ENCODE data around the gene B4GAT1.

The B4GAT1 gene

GRCh38 chr11:66343176-66343575, 4.3 kb downstream of the B4GAT1 start:
- H3K27ac ChIP-seq: no peak overlapping the region
- no peak for TF ChIP-seq ZFX (IDR thresholded peaks at IDR 0.05; ENCODE audit: borderline replicate concordance)
- TF ChIP-seq, protein P1, sequence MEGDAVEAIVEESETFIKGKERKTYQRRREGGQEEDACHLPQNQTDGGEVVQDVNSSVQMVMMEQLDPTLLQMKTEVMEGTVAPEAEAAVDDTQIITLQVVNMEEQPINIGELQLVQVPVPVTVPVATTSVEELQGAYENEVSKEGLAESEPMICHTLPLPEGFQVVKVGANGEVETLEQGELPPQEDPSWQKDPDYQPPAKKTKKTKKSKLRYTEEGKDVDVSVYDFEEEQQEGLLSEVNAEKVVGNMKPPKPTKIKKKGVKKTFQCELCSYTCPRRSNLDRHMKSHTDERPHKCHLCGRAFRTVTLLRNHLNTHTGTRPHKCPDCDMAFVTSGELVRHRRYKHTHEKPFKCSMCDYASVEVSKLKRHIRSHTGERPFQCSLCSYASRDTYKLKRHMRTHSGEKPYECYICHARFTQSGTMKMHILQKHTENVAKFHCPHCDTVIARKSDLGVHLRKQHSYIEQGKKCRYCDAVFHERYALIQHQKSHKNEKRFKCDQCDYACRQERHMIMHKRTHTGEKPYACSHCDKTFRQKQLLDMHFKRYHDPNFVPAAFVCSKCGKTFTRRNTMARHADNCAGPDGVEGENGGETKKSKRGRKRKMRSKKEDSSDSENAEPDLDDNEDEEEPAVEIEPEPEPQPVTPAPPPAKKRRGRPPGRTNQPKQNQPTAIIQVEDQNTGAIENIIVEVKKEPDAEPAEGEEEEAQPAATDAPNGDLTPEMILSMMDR (IDR thresholded peaks at IDR 0.05): no peak

- no peak overlapping the region for H3K27ac ChIP-seq
- TF ChIP-seq ZFX (IDR thresholded peaks at IDR 0.05; ENCODE audit: borderline replicate concordance): no peak
- TF ChIP-seq, protein P1 (IDR thresholded peaks at IDR 0.05): no peak
Observed at GRCh38 chr11:66341502-66342126, 5.8 kb downstream of the B4GAT1 start.

GRCh38 chr11:66340596-66341501, 6.6 kb downstream of the B4GAT1 start:
- H3K27ac ChIP-seq: no peak overlapping the region
- TF ChIP-seq, protein P1 (IDR thresholded peaks at IDR 0.05): no peak
- TF ChIP-seq ZFX (IDR thresholded peaks at IDR 0.05; ENCODE audit: borderline replicate concordance): no peak

GRCh38 chr11:66339686-66340483, 7.5 kb downstream of the B4GAT1 start:
- no peak overlapping the region for H3K27ac ChIP-seq
- TF ChIP-seq, protein P1 (IDR thresholded peaks at IDR 0.05): no peak
- no peak for TF ChIP-seq ZFX (IDR thresholded peaks at IDR 0.05; ENCODE audit: borderline replicate concordance)

DNA sequence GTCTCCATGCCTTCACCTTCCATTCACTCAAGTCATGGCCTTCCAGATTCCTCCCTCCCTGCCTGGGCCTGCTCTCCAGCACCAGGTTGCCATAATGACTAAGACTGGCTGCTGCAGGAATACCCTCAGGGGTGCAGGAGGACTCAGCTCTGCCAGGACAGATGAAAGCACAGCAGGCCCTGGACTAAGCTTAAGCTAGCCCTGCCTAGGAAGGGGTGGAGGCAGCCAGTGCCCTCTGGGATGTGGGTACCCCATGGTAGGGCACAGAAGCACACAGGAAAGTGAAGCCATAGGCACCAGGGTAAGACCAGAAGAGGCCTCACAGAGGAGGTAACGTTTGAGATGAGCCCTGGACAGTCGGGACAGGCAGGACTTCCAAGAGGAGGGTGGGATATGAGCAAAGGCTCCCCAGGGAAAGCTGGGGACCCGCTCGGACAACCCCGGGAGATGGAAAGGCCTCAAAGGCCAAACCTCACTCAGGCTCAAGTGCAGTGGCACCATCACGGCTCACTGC, 8.2 kb downstream of the B4GAT1 start:
- H3K27ac ChIP-seq: no peak overlapping the region
- TF ChIP-seq, protein P1 (IDR thresholded peaks at IDR 0.05): no peak
- no peak for TF ChIP-seq ZFX (IDR thresholded peaks at IDR 0.05; ENCODE audit: borderline replicate concordance)

DNA sequence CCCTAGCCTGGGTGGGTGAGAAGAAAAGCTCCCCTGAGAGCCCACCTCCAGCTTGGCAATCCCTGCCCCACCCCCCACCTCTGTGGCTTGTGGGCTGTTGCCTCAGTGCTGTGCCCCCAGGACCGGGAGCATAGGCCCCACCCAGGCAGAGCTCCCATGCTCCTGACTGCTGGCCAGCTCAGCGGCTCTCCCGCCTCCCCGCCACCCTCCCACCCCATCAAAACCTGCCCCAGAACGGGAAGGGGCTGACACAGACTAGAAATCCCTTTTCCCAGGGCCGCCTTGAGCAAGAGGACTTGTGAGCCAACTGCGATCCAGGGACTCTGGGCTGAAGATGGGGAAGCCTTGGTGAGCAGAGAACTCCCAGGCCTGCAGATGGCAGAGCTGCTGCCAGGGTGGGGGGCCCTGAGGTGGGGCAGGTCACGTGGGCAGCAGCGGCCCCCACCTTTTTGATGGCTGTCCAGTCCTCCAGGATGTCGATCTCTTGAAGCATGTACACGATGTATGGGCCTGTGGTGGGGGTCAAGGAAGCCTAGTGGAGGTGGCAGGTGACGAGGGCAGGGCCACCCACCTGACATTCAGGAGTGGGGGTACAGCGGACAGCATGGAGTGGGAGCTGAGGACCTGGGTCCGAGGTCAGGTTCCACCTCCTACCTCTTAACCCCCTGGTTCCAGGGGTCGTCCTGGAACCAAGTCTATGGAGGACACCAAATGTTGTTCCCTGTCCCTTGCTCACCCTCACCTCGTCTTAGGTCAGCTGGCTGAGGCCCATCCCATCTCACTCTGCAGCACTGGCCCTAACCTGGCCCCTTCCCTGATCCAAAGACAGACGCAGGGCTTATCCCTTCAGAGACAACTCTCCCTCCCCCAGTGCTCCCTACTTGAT, 8.9 kb downstream of the B4GAT1 start:
- H3K27ac ChIP-seq: no peak overlapping the region
- no peak for TF ChIP-seq ZFX (IDR thresholded peaks at IDR 0.05; ENCODE audit: borderline replicate concordance)
- TF ChIP-seq, protein P1 (IDR thresholded peaks at IDR 0.05): no peak
